Measurements from ENCODE around the gene SLC38A8. TPM values are rescaled to one million over a fixed set of nuclear protein-coding genes. Genes with fewer than 3 reads are reported as not detected.

Gene SLC38A8
- total and polyA plus RNA-seq, 2 experiments from 2014 or later, result not detected

DNA sequence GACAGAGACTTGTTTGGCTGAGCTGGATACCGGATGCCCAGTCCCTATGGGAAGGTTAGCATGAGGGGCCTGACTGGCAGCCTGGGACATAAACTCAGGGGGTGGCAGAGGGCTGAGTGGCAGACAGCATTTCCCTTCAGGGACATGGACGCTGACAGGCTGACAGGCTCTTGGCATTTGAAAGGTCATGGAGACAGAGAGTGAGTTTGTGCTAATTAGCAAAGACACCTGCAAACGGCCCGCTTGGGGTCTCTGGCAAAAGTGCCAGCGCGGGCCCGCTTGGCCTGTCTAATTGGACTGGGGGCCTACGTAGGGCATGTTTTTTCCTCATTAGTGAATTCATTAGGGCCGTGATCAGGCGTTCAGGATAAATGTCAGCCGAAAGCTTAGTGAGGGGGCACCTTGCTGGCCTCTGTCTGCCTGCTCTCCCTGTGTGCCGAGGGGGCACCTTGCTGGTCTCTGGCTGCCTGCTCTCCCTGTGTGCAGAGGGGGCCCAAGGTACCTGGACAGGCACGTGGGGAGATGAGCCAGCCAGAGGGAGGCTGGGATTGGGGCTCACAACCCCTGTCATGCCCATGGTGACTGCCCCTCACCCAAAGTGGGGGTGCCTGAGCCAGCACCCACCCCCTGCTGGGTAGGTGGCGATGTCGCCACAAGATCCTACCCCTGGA is 66.9 kb downstream of the SLC38A8 start:
- DNase-seq (ENCODE audit: low spot score), result no peak
- H3K4me3 ChIP-seq, result no peak overlapping the region
- TF ChIP-seq EZH2phosphoT487 (IDR thresholded peaks at IDR 0.05; ENCODE audit: low read depth, severe bottlenecking, unreplicated experiment) (no peak), EZH2 (IDR thresholded peaks at IDR 0.05; ENCODE audit: borderline replicate concordance) (no peak)
- TF ChIP-seq, protein P1, sequence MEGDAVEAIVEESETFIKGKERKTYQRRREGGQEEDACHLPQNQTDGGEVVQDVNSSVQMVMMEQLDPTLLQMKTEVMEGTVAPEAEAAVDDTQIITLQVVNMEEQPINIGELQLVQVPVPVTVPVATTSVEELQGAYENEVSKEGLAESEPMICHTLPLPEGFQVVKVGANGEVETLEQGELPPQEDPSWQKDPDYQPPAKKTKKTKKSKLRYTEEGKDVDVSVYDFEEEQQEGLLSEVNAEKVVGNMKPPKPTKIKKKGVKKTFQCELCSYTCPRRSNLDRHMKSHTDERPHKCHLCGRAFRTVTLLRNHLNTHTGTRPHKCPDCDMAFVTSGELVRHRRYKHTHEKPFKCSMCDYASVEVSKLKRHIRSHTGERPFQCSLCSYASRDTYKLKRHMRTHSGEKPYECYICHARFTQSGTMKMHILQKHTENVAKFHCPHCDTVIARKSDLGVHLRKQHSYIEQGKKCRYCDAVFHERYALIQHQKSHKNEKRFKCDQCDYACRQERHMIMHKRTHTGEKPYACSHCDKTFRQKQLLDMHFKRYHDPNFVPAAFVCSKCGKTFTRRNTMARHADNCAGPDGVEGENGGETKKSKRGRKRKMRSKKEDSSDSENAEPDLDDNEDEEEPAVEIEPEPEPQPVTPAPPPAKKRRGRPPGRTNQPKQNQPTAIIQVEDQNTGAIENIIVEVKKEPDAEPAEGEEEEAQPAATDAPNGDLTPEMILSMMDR (IDR thresholded peaks at IDR 0.05; ENCODE audit: poor library complexity), result no peak
- 86% methylated on average over 15 of the region's 15 CpGs for WGBS (ENCODE audit: low lambda C conversion rate, missing lambda C conversion rate)
- no peak overlapping the region for H3K4me2 ChIP-seq
- H3K9me3 ChIP-seq (ENCODE audit: low read depth), result no peaks in the 10 kb centered on the region
- no peak overlapping the region for H2AFZ ChIP-seq
- no peaks in the 10 kb centered on the region for H3K27me3 ChIP-seq
- H3K36me3 ChIP-seq (replicated peaks; ENCODE audit: insufficient read depth, low read depth), result no peaks in the 10 kb centered on the region
- H4K20me1 ChIP-seq (ENCODE audit: insufficient read depth, poor library complexity, severe bottlenecking), result no peaks in the 10 kb centered on the region
- no peaks in the 10 kb centered on the region for H3K79me2 ChIP-seq
- no peak overlapping the region for H3K27ac ChIP-seq
- H3K4me1 ChIP-seq (ENCODE audit: insufficient read depth), result no peaks in the 10 kb centered on the region
- H3K9me2 ChIP-seq (replicated peaks; ENCODE audit: insufficient read depth), result no peaks in the 10 kb centered on the region

DNA sequence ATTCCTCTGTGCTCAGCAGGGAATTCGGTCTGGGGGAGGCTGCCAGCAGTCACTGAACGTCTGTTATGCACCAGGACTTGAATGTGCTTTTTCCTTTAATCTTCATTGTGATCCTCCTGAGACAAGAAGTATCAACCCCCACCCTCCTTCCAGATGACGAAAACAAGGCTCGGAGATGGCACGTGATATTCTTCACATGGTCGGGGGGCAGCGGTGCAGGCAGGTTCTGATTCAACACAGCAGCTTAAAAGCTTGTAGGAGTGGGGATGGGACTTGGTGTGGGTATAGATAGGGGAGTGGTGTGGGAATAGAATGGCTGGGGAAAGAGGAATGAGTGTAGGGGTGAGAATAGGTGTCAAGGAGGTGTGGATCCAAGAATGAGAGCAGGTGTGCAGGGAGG is 68.1 kb downstream of the SLC38A8 start:
- TF ChIP-seq EZH2phosphoT487 (IDR thresholded peaks at IDR 0.05; ENCODE audit: low read depth, severe bottlenecking, unreplicated experiment), result no peak
- TF ChIP-seq, protein P1 (IDR thresholded peaks at IDR 0.05; ENCODE audit: poor library complexity), result no peak
- no peak for TF ChIP-seq EZH2 (IDR thresholded peaks at IDR 0.05; ENCODE audit: borderline replicate concordance)
- H3K4me2 ChIP-seq, result no peak overlapping the region
- 42% methylated on average over 7 of the region's 7 CpGs for WGBS (ENCODE audit: low lambda C conversion rate, missing lambda C conversion rate)
- no peak overlapping the region for H2AFZ ChIP-seq
- no peaks in the 10 kb centered on the region for H3K79me2 ChIP-seq
- no peaks in the 10 kb centered on the region for H3K9me3 ChIP-seq (ENCODE audit: low read depth)
- H3K4me1 ChIP-seq (ENCODE audit: insufficient read depth), result no peaks in the 10 kb centered on the region
- H4K20me1 ChIP-seq (ENCODE audit: insufficient read depth, poor library complexity, severe bottlenecking), result no peaks in the 10 kb centered on the region
- DNase-seq (ENCODE audit: low spot score), result no peak
- H3K4me3 ChIP-seq, result no peak overlapping the region
- no peak overlapping the region for H3K27ac ChIP-seq
- peaks cover 3% of the 10 kb centered on the region for H3K27me3 ChIP-seq
- H3K9me2 ChIP-seq (replicated peaks; ENCODE audit: insufficient read depth), result no peaks in the 10 kb centered on the region
- H3K36me3 ChIP-seq (replicated peaks; ENCODE audit: insufficient read depth, low read depth), result no peaks in the 10 kb centered on the region

DNA sequence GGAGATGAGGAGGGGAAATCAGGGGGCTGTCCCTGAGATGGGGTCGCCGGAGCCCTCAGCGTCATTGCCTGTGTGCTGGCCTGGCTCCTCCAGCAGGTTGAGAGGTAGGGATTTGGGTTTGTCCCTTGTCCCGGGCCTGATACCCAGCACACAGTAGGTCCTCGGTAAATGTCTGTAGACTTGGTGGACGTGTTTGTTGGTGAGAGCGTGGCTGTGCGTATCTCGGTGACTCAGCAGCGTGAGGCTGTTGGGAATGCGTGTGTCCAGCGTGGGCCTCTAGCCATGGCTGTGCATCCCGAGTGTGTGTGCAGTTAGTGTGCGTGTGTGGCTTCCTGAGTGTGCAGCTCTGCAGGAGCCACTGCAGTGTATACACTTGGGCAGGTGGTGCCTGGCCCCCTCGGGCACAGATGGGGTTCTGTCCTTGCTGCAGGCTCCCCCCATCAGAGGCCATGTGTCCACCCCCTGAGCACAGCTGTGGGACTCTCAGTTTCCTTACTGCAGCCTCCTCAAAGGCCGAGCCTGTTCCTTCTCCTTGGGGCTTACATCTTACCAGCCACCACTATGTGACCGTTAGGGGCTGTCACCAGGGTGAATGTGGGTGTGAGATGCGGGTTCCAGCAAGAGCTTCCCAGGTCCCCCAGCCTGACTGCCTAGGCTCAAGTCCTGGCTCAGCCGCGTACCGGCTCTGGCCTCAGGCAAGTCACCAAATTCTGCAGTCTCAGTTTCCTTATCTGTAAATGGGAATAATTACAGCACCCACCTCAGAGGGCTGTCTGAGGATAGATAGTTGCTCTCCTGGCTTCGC is 68.8 kb downstream of the SLC38A8 start:
- no peaks in the 10 kb centered on the region for H4K20me1 ChIP-seq (ENCODE audit: insufficient read depth, poor library complexity, severe bottlenecking)
- DNase-seq (ENCODE audit: low spot score), result no peak
- H3K4me1 ChIP-seq (ENCODE audit: insufficient read depth), result no peaks in the 10 kb centered on the region
- H3K4me2 ChIP-seq, result no peak overlapping the region
- peaks cover 10% of the 10 kb centered on the region for H3K27me3 ChIP-seq
- H3K9me2 ChIP-seq (replicated peaks; ENCODE audit: insufficient read depth), result no peaks in the 10 kb centered on the region
- H3K27ac ChIP-seq, result no peak overlapping the region
- no peaks in the 10 kb centered on the region for H3K36me3 ChIP-seq (replicated peaks; ENCODE audit: insufficient read depth, low read depth)
- no peaks in the 10 kb centered on the region for H3K79me2 ChIP-seq
- H3K9me3 ChIP-seq (ENCODE audit: low read depth), result no peaks in the 10 kb centered on the region
- H3K4me3 ChIP-seq, result no peak overlapping the region
- no peak overlapping the region for H2AFZ ChIP-seq
- TF ChIP-seq EZH2phosphoT487 (IDR thresholded peaks at IDR 0.05; ENCODE audit: low read depth, severe bottlenecking, unreplicated experiment) (no peak), EZH2 (IDR thresholded peaks at IDR 0.05; ENCODE audit: borderline replicate concordance) (no peak)
- TF ChIP-seq, protein P1 (IDR thresholded peaks at IDR 0.05; ENCODE audit: poor library complexity), result no peak
- WGBS (ENCODE audit: low lambda C conversion rate, missing lambda C conversion rate), result 82% methylated on average over 22 of the region's 22 CpGs

All from hepatocyte (in vitro differentiated cells).